GM18505 (cell line): ENCODE data around the gene CHIT1.
"Not testable (repeated sequence)": the region's sequence is repeated elsewhere in the genome, so short reads cannot be mapped to it uniquely, and the experiment has no call there.

Source experiments
- ATAC-seq: cut with Tn5 transposase; IDR thresholded peaks from one replicate; pipeline ENCODE4 v1.9.1; 2021; ENCODE audit not compliant: unreplicated experiment
- POLR2A ChIP-seq: IDR thresholded peaks from 4 replicates; pipeline ENCODE4 v1.6.1; 2011; ENCODE audit warnings: borderline replicate concordance; ENCODE audit not compliant: insufficient read depth, insufficient read length; ENCODE audit errors: extremely low read depth

CHIT1 gene

GRCh38 chr1:203271018-203271743 is 41.7 kb upstream of the CHIT1 start:
- TF ChIP-seq POLR2A: no peak
- ATAC-seq: no peak

GRCh38 chr1:203270448-203270847 is 41.0 kb upstream of the CHIT1 start:
- no peak for ATAC-seq
- no peak for TF ChIP-seq POLR2A

GRCh38 chr1:203269654-203270020 is 40.2 kb upstream of the CHIT1 start:
- no peak for TF ChIP-seq POLR2A
- ATAC-seq: no peak

- TF ChIP-seq POLR2A: no peak
- no peak for ATAC-seq
These were observed 39.6 kb upstream of the CHIT1 start for GRCh38 chr1:203268901-203269653.

- ATAC-seq: no peak
These were observed 38.4 kb upstream of the CHIT1 start for GRCh38 chr1:203267912-203268311.

GRCh38 chr1:203267347-203267846 is 37.9 kb upstream of the CHIT1 start:
- no peak for TF ChIP-seq POLR2A
- no peak for ATAC-seq

More at GRCh38 chr1:203267912-203268311, 38.4 kb upstream of the CHIT1 start:
- no peak for TF ChIP-seq POLR2A

GRCh38 chr1:203266140-203266539 is 36.7 kb upstream of the CHIT1 start:
- not testable (repeated sequence) for ATAC-seq

GRCh38 chr1:203265541-203265940 is 36.1 kb upstream of the CHIT1 start:
- no peak for TF ChIP-seq POLR2A
- no peak for ATAC-seq

GRCh38 chr1:203264052-203264501 is 34.6 kb upstream of the CHIT1 start:
- no peak for TF ChIP-seq POLR2A

GRCh38 chr1:203263496-203263895 is 34.0 kb upstream of the CHIT1 start:
- TF ChIP-seq POLR2A: no peak
- no peak for ATAC-seq

More at GRCh38 chr1:203264052-203264501, 34.6 kb upstream of the CHIT1 start:
- no peak for ATAC-seq

- ATAC-seq: not testable (repeated sequence)
These were observed 27.2 kb upstream of the CHIT1 start for GRCh38 chr1:203256636-203257035.

GRCh38 chr1:203254782-203255181 is 25.3 kb upstream of the CHIT1 start:
- not testable (repeated sequence) for ATAC-seq

GRCh38 chr1:203252678-203253077 is 23.2 kb upstream of the CHIT1 start:
- ATAC-seq: no peak
- no peak for TF ChIP-seq POLR2A

GRCh38 chr1:203251466-203251865 is 22.0 kb upstream of the CHIT1 start:
- no peak for TF ChIP-seq POLR2A
- no peak for ATAC-seq

GRCh38 chr1:203250911-203251310 is 21.4 kb upstream of the CHIT1 start:
- ATAC-seq: no peak
- TF ChIP-seq POLR2A: no peak

- no peak for TF ChIP-seq POLR2A
- no peak for ATAC-seq
These were observed 15.3 kb upstream of the CHIT1 start for GRCh38 chr1:203244776-203245175.

- not testable (repeated sequence) for ATAC-seq
These were observed 12.2 kb upstream of the CHIT1 start for GRCh38 chr1:203241708-203242107.
